Upper lobe of left lung (tissue), 4 donors: ENCODE results near the gene DTX2.
"Not testable (repeated sequence)": the region's sequence is repeated elsewhere in the genome, so short reads cannot be mapped to it uniquely, and the experiment has no call there.

Experiments used
- CTCF ChIP-seq, 6 experiments: fragments of 450-650 bp in 4 of 6; fragments of 200-600 bp in 2 of 6; sonication (generic) in 2 of 6; IDR thresholded peaks; one replicate each; pipeline ENCODE4 v1.5.1; 2016 to 2019; ENCODE audit warnings: antibody characterized with exemption in 6 of 6
- POLR2A ChIP-seq, 4 donors: fragments of 450-650 bp; IDR thresholded peaks; one replicate each; pipeline ENCODE4 v1.5.1; 2016 to 2017; ENCODE audit warnings: antibody characterized with exemption in 4 of 4, mild to moderate bottlenecking in 2 of 4

GRCh38 chr7:76458504-76458903, 3.0 kb upstream of the DTX2 start:
- TF ChIP-seq CTCF, POLR2A (IDR thresholded peaks at IDR 0.05): not testable (repeated sequence)
